Thyroid gland (tissue), 4 donors: ENCODE data around the gene MOAP1. TPM values are rescaled to one million over a fixed set of nuclear protein-coding genes. Genes with fewer than 3 reads are reported as not detected.
"Not testable (repeated sequence)": the region's sequence is repeated elsewhere in the genome, so short reads cannot be mapped to it uniquely, and the experiment has no call there.

Experiments used
- DNase-seq, 2 donors: peaks; one replicate each; pipeline ENCODE4 v3.0.0-alpha.2; 2019
- H3K27ac ChIP-seq, 3 donors: fragments of 200-600 bp; sonication (generic); 1 replicate in 2 of 3; 2 replicates in 1 of 3; pipeline ENCODE4 v1.5.1; 2016 to 2019; ENCODE audit warnings: mild to moderate bottlenecking in 1 of 3, moderate library complexity in 1 of 3
- H3K27me3 ChIP-seq: fragments of 200-600 bp; sonication (generic); one replicate; pipeline ENCODE4 v1.5.1; 2019
- H3K36me3 ChIP-seq, 2 donors: fragments of 200-600 bp; sonication (generic); one replicate each; pipeline ENCODE4 v1.5.1; 2016 to 2019
- H3K4me1 ChIP-seq, 2 donors: fragments of 200-600 bp; sonication (generic); one replicate each; pipeline ENCODE4 v1.5.1; 2017 to 2019
- H3K4me3 ChIP-seq, 3 donors: fragments of 200-600 bp; sonication (generic); replicated peaks in 1 of 3; 1 replicate in 2 of 3; 2 replicates in 1 of 3; pipeline ENCODE4 v1.5.1; 2016; ENCODE audit warnings: mild to moderate bottlenecking in 1 of 3
- H3K9me3 ChIP-seq: fragments of 200-600 bp; sonication (generic); one replicate; pipeline ENCODE4 v1.5.1; 2017
- POLR2A ChIP-seq, 2 donors: fragments of 450-650 bp; IDR thresholded peaks; one replicate each; pipeline ENCODE4 v1.6.1; 2017; ENCODE audit warnings: antibody characterized with exemption in 2 of 2, mild to moderate bottlenecking in 2 of 2, moderate library complexity in 1 of 2
- WGBS, 2 donors: methylation state at CpG; one replicate each; pipeline ENCODE4 v1.1.5; 2017; 5-methylcytosine and 5-hydroxymethylcytosine counted together
- intact Hi-C: fragments of 100-400 bp; cut with DNase I; formaldehyde crosslinking; loops from one replicate; pipeline ENCODE4 v1.15.1; 2023
- total RNA-seq, 4 donors: library from RNA; depleted of rRNA; stranded (reverse); fragments of >200 nt; gene quantifications; one replicate each; pipeline ENCODE4 v1.2.3, GENCODE V29; 2016
- TF ChIP-seq, protein P1 (sequence below), 6 experiments: fragments of 200-600 bp in 3 of 6; fragments of 450-650 bp in 3 of 6; sonication (generic) in 3 of 6; IDR thresholded peaks; one replicate each; pipeline ENCODE4 v1.5.1; 2016 to 2019; ENCODE audit warnings: antibody characterized with exemption in 6 of 6, mild to moderate bottlenecking in 2 of 6, inconsistent platforms in 1 of 6, moderate library complexity in 1 of 6

The MOAP1 gene, protein sequence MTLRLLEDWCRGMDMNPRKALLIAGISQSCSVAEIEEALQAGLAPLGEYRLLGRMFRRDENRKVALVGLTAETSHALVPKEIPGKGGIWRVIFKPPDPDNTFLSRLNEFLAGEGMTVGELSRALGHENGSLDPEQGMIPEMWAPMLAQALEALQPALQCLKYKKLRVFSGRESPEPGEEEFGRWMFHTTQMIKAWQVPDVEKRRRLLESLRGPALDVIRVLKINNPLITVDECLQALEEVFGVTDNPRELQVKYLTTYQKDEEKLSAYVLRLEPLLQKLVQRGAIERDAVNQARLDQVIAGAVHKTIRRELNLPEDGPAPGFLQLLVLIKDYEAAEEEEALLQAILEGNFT
- 10 to 100 TPM; 34.1 to 48.2 (median 41.5) TPM for total RNA-seq

DNA sequence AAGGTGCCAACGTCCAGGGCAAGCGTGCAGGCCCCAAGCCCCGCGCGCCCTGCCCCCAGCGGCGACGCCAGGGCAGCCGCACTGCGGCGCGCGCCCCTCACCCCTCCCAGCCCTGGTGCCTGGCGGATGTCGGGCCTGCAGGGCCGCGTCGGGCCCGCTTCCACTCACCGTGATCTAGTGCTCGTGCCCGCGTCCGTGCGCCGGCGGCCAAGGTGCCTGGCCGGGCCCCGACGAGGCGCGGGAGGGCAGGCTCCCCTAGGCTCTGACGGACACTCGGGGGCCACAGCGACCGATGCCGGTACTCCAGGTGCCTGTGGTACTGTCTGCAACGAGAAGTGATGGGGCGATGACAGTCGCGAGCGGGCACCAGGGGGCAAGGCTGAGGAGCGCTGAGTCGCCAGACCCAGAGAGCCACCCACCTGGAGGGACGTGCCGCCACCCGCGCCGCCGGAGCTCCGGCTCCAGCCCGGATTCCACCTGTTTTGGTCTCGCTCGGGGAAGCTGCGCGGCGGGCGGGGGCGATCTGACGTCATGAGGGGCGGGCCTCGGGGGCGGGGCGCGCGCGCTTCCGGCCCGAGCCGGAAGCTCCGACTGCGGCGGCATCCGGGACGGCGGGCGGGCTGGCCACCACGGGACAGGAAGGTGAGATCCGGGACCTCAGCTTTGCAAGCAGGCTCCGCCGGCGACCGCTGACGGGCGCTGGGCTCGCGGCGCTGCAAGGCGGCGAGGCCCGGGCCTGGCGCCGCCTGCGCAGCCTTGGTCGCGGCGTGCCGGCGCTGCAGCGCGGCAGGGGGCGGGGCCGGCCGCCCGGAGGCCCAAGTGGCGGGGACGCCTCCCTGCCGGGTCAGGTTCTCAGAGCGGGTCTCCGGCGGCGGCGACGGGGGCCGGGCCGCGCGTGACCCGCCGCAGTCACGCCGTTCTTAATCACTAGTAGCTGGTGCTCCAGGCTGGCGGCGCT lies at the start of gene MOAP1, which contains the start of gene LYSET:
Gene MOAP1, minus strand, starts transcription at position 507 of the 958 bp plus-strand sequence. CDS start 655 bp downstream, outside the sequence.
Gene LYSET, plus strand, starts transcription at position 927 of the 958 bp plus-strand sequence. CDS start 89 bp downstream, outside the sequence.
- TF ChIP-seq, protein P1, sequence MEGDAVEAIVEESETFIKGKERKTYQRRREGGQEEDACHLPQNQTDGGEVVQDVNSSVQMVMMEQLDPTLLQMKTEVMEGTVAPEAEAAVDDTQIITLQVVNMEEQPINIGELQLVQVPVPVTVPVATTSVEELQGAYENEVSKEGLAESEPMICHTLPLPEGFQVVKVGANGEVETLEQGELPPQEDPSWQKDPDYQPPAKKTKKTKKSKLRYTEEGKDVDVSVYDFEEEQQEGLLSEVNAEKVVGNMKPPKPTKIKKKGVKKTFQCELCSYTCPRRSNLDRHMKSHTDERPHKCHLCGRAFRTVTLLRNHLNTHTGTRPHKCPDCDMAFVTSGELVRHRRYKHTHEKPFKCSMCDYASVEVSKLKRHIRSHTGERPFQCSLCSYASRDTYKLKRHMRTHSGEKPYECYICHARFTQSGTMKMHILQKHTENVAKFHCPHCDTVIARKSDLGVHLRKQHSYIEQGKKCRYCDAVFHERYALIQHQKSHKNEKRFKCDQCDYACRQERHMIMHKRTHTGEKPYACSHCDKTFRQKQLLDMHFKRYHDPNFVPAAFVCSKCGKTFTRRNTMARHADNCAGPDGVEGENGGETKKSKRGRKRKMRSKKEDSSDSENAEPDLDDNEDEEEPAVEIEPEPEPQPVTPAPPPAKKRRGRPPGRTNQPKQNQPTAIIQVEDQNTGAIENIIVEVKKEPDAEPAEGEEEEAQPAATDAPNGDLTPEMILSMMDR (IDR thresholded peaks at IDR 0.05) = peak in 3 of 6 experiments; percentile 10 to 31 (median 28)
- peak; percentile 26 to 78 for TF ChIP-seq POLR2A (IDR thresholded peaks at IDR 0.05)
- Histone ChIP-seq H3K4me1 (peaks cover 17 to 23% of the 10 kb centered on the region in 2 donors), H3K36me3 (no peaks in the 10 kb centered on the region), H3K9me3 (no peaks in the 10 kb centered on the region), H3K4me3 (peak within 1 kb of the TSS; percentile 74 to 94 (median 89)), H3K27me3 (no peaks in the 10 kb centered on the region), H3K27ac (peak within 1 kb of the TSS; percentile 93 to 96 (median 93))
- WGBS, 2 donors = 1% methylated on average over 16 of the region's 124 CpGs; no CpG with 5 or more reads in 1 of the 2 donors
- intact Hi-C loops = no loop called here
- peak; percentile 87 to 88 for DNase-seq

DNA sequence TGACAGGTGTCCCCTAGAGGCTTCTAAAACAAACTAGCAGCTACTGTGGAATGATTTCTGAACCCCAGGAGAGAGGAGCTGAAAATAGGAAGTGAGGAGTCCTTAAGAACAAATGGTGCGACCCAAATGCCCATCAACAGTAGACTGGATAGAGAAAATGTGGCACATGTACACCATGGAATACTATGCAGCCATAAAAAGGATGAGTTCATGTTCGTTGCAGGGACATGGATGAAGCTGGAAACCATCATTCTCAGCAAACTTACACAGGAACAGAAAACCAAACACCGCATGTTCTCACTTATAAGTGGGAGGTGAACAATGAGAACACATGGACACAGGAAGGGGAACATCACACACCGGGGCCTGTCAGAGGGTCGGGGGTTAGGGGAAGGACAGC lies 48.4 kb upstream of the MOAP1 start:
- H3K4me3 ChIP-seq, H3K36me3 ChIP-seq, intact Hi-C loops, H3K9me3 ChIP-seq, H3K27ac ChIP-seq, H3K27me3 ChIP-seq, DNase-seq, H3K4me1 ChIP-seq: not testable (repeated sequence)
- 88 to 91% methylated on average over 5 of the region's 5 CpGs for WGBS, 2 donors

DNA sequence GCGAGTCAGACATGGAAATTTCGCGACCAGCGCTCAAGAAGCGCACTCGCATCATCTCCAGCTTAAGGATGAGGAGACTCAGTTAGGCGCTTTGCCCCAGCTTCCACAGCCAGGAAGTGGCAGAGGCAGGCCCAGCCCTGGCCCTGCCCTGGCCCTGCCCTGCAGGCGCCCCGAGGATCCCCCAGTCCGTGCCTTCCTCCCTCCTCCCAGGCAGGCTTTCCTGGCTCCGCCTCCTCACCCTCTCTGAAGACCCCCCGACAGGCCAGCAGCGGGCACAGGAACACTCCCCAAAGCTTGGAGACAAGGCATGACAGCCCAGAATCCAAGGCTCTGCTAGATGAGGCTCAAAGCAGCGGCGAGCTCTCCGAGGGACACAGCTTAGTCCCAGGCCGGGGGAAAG lies 47.5 kb upstream of the MOAP1 start:
- Histone ChIP-seq H3K4me1 (peaks cover 0 to 4% of the 10 kb centered on the region in 2 donors), H3K27ac (no peak overlapping the region), H3K4me3 (no peak overlapping the region), H3K36me3 (peaks cover 6 to 15% of the 10 kb centered on the region in 2 donors), H3K27me3 (no peaks in the 10 kb centered on the region), H3K9me3 (no peaks in the 10 kb centered on the region)
- no peak for TF ChIP-seq POLR2A (IDR thresholded peaks at IDR 0.05)
- TF ChIP-seq, protein P1 (IDR thresholded peaks at IDR 0.05) = no peak
- WGBS, 2 donors = 51 to 65% methylated on average over 14 to 17 of the region's 17 CpGs
- intact Hi-C loops = no loop called here
- DNase-seq = no peak

DNA sequence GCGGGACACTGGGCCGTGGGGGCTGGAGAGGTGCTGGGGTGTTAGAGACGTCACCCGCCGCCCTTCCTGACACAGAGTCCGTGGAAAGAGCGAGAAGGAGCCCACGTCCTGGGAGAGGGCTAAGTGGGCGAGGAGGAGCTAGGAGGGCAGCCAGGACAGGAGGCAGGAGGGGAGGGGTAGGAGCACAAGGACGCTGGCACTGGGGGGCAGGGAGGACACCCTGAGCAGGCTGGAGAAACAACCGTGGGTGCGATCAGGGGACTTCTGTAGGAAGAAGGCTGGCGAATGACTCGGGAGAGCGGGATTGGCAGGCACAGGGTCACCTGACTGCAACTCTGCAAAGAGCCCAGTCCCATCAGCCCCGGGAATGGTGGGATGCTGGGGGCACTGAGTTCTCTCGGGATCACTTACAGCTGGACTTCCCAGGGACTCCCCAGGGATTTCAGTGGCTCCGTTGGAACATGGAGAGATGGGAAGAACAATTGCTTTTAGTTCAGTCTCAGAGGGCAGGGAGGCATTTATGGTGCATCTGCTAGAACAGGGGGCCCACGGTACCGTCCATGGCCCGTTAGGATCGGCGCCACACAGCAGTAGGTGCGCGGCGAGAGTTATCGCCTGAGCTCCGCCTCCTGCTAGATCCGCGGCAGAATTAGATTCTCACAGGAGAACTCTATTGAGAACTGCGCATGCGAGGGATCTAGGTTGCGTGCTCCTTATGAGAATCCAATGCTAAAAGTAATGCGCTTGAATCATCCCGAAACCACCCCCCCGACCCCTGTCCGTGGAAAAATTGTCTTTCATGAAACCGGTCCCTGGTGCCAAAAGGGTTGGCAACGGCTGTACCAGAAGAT lies 46.7 kb upstream of the MOAP1 start:
- TF ChIP-seq, protein P1 (IDR thresholded peaks at IDR 0.05) = no peak
- TF ChIP-seq POLR2A (IDR thresholded peaks at IDR 0.05) = no peak
- Histone ChIP-seq H3K27me3 (no peaks in the 10 kb centered on the region), H3K27ac (no peak overlapping the region), H3K9me3 (no peaks in the 10 kb centered on the region), H3K36me3 (peaks cover 10 to 19% of the 10 kb centered on the region in 2 donors), H3K4me1 (peaks cover 0 to 4% of the 10 kb centered on the region in 2 donors), H3K4me3 (no peak overlapping the region)
- intact Hi-C loops = no loop called here
- 14 to 38% methylated on average over 29 to 37 of the region's 39 CpGs for WGBS, 2 donors
- peak in 1 of 2 donors; percentile 22 for DNase-seq

DNA sequence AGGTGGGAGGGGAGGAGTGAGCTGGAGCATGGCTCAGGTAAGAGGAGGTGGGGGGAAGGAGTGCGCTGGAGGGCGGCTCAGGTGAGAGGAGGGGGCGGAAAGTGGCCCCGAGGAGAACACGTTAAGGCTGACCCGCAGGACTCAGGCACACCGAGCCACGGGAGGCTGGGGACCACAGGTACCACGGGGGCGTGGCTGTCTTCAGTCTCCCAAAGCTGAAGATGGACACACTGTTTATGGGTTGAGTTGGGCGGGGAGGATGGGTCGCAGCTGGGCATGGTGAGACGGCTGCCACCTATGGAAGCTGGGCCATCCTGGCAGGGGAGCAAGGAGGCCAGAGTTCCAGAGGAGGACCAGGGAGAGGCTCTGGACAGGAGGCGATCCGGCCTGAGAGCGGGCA lies 45.8 kb upstream of the MOAP1 start:
- Histone ChIP-seq H3K27me3 (no peaks in the 10 kb centered on the region), H3K4me1 (peaks cover 0 to 4% of the 10 kb centered on the region in 2 donors), H3K27ac (no peak overlapping the region), H3K4me3 (no peak overlapping the region), H3K9me3 (no peaks in the 10 kb centered on the region), H3K36me3 (peaks cover 10 to 23% of the 10 kb centered on the region in 2 donors)
- no peak for TF ChIP-seq POLR2A (IDR thresholded peaks at IDR 0.05)
- TF ChIP-seq, protein P1 (IDR thresholded peaks at IDR 0.05) = no peak
- DNase-seq = no peak
- intact Hi-C loops = no loop called here
- 93 to 95% methylated on average over 16 of the region's 16 CpGs for WGBS, 2 donors
